ENCODE measurements around the gene ST6GALNAC3.

GRCh38 chr1:76162254-76162653, 87.7 kb downstream of the ST6GALNAC3 start:
- TF ChIP-seq, protein P1, sequence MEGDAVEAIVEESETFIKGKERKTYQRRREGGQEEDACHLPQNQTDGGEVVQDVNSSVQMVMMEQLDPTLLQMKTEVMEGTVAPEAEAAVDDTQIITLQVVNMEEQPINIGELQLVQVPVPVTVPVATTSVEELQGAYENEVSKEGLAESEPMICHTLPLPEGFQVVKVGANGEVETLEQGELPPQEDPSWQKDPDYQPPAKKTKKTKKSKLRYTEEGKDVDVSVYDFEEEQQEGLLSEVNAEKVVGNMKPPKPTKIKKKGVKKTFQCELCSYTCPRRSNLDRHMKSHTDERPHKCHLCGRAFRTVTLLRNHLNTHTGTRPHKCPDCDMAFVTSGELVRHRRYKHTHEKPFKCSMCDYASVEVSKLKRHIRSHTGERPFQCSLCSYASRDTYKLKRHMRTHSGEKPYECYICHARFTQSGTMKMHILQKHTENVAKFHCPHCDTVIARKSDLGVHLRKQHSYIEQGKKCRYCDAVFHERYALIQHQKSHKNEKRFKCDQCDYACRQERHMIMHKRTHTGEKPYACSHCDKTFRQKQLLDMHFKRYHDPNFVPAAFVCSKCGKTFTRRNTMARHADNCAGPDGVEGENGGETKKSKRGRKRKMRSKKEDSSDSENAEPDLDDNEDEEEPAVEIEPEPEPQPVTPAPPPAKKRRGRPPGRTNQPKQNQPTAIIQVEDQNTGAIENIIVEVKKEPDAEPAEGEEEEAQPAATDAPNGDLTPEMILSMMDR (IDR thresholded peaks at IDR 0.05): no peak
- TF ChIP-seq EP300 (IDR thresholded peaks at IDR 0.05; ENCODE audit: low read depth): no peak
